ENCODE measurements around the gene CUX1.

CUX1 gene

DNA sequence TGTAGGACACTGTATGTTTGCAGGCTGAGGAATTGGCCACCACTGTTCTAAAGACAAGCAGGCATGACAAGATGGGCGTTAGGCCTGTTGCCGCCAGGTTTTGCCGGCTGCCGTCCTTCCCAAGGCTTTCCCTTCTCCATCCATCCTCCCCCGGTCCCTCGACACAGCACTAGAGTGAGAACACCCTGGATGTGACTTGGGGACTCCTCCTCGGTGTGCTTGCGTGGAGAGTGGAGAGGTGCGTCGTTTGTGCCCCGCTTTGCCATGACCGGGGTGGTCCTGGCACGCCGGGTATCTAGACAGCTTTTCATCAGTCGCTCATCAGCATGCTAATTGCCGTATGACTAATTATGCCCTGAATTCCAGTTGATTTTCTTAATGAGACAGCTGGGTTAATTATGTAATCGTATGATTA lies 262.6 kb downstream of the CUX1 start:
- H3K27me3 ChIP-seq (replicated peaks; ENCODE audit: insufficient read depth, low read length) = no peaks in the 10 kb centered on the region
- H3K9me2 ChIP-seq (replicated peaks; ENCODE audit: insufficient read depth, low read length) = no peaks in the 10 kb centered on the region
- H2AFZ ChIP-seq (ENCODE audit: low read length) = no peak overlapping the region
- no peak overlapping the region for H3K4me2 ChIP-seq (ENCODE audit: low read depth, low read length)
- no peak overlapping the region for H3K4me3 ChIP-seq (ENCODE audit: low read length)
- no peaks in the 10 kb centered on the region for H4K20me1 ChIP-seq (ENCODE audit: insufficient read depth, low read length)
- no peaks in the 10 kb centered on the region for H3K4me1 ChIP-seq (ENCODE audit: low read length)
- H3K27ac ChIP-seq (ENCODE audit: low read length) = no peak overlapping the region
- no peaks in the 10 kb centered on the region for H3K36me3 ChIP-seq (replicated peaks; ENCODE audit: insufficient read depth, low read length)
- H3F3A ChIP-seq (ENCODE audit: insufficient read depth, low read length) = no peaks in the 10 kb centered on the region
- TF ChIP-seq, protein P1, sequence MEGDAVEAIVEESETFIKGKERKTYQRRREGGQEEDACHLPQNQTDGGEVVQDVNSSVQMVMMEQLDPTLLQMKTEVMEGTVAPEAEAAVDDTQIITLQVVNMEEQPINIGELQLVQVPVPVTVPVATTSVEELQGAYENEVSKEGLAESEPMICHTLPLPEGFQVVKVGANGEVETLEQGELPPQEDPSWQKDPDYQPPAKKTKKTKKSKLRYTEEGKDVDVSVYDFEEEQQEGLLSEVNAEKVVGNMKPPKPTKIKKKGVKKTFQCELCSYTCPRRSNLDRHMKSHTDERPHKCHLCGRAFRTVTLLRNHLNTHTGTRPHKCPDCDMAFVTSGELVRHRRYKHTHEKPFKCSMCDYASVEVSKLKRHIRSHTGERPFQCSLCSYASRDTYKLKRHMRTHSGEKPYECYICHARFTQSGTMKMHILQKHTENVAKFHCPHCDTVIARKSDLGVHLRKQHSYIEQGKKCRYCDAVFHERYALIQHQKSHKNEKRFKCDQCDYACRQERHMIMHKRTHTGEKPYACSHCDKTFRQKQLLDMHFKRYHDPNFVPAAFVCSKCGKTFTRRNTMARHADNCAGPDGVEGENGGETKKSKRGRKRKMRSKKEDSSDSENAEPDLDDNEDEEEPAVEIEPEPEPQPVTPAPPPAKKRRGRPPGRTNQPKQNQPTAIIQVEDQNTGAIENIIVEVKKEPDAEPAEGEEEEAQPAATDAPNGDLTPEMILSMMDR (IDR thresholded peaks at IDR 0.05; ENCODE audit: low read length) = no peak
- TF ChIP-seq EZH2 (optimal IDR thresholded peaks at IDR 0.05; ENCODE audit: low read depth, low read length) (no peak), EZH2phosphoT487 (IDR thresholded peaks at IDR 0.05; ENCODE audit: low read length) (no peak)
- H3K79me2 ChIP-seq (ENCODE audit: low read length) = no peaks in the 10 kb centered on the region
- H3K9ac ChIP-seq (ENCODE audit: low read length) = no peak overlapping the region
- H3K9me3 ChIP-seq (replicated peaks; ENCODE audit: insufficient read depth, low read length) = no peaks in the 10 kb centered on the region
- DNase-seq = no peak

DNA sequence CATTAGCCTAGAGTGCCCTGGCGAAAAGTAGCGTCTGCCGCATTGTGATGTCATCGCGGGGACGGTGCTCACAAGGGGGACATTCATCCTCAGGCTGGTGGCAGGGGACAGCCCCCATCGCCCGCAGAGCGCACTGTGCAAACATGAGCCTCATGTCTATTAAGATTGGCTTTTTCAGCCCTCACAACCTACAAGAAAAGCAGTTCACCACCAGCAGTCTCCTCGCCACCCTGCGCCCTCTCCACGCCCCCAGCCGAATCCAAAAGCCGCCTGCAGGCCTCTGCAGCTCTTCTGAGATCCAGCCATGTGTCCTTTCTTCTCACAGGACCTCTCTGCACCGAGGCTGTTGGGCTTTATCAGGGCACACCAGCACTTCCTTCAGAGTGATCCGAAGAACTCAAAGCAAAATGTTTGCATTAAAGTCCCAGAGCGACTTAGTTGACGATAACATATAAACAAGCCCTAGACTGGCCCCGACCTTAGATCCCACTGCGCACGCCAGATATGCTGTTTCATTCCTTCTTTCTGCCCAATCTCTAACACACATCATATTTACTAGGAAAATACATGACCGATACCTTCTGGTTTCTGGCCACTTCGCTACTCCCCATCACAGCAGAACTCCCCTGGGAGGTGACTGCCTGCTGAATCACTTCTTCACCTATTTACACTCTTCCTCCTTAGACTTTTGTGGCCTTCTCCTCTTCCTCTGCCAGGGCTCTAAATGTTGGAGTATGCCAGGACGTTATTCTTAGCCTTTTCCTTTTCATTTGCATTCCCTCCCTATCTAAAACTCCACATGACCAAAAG lies 263.2 kb downstream of the CUX1 start:
- Histone ChIP-seq H3K9me2 (replicated peaks; ENCODE audit: insufficient read depth, low read length) (no peaks in the 10 kb centered on the region), H2AFZ (ENCODE audit: low read length) (no peak overlapping the region), H3K9me3 (replicated peaks; ENCODE audit: insufficient read depth, low read length) (no peaks in the 10 kb centered on the region), H3K4me3 (ENCODE audit: low read length) (no peak overlapping the region), H3K36me3 (replicated peaks; ENCODE audit: insufficient read depth, low read length) (no peaks in the 10 kb centered on the region), H3K4me1 (ENCODE audit: low read length) (no peaks in the 10 kb centered on the region), H4K20me1 (ENCODE audit: insufficient read depth, low read length) (no peaks in the 10 kb centered on the region), H3K9ac (ENCODE audit: low read length) (no peak overlapping the region), H3K4me2 (ENCODE audit: low read depth, low read length) (no peak overlapping the region), H3K27ac (ENCODE audit: low read length) (no peak overlapping the region), H3K27me3 (replicated peaks; ENCODE audit: insufficient read depth, low read length) (no peaks in the 10 kb centered on the region), H3K79me2 (ENCODE audit: low read length) (no peaks in the 10 kb centered on the region), H3F3A (ENCODE audit: insufficient read depth, low read length) (no peaks in the 10 kb centered on the region)
- TF ChIP-seq EZH2phosphoT487 (IDR thresholded peaks at IDR 0.05; ENCODE audit: low read length) = no peak
- TF ChIP-seq, protein P1 (IDR thresholded peaks at IDR 0.05; ENCODE audit: low read length) = no peak
- TF ChIP-seq EZH2 (optimal IDR thresholded peaks at IDR 0.05; ENCODE audit: low read depth, low read length) = no peak
- no peak for DNase-seq

DNA sequence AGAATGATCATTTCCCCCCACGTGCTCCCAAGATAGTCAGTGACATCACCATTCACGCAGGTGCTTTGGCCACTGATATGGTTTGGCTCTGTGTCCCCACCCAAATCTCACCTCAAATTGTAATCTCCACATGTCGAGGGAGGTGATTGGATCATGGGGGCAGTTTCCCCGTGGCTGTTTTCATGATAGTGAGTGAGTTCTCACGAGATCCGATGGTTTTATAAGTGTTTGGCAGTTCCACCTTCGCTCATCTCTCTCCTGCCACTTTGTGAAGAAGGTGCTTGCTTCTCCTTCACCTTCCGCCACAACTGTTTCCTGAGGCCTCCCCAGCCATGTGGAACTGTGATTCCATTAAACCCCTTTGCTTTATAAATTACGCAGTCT lies 263.8 kb downstream of the CUX1 start:
- H3K4me3 ChIP-seq (ENCODE audit: low read length) = no peak overlapping the region
- no peaks in the 10 kb centered on the region for H3F3A ChIP-seq (ENCODE audit: insufficient read depth, low read length)
- TF ChIP-seq, protein P1 (IDR thresholded peaks at IDR 0.05; ENCODE audit: low read length) = no peak
- no peak for TF ChIP-seq EZH2 (optimal IDR thresholded peaks at IDR 0.05; ENCODE audit: low read depth, low read length)
- no peak for TF ChIP-seq EZH2phosphoT487 (IDR thresholded peaks at IDR 0.05; ENCODE audit: low read length)
- H3K4me2 ChIP-seq (ENCODE audit: low read depth, low read length) = no peak overlapping the region
- H3K79me2 ChIP-seq (ENCODE audit: low read length) = no peaks in the 10 kb centered on the region
- no peak overlapping the region for H3K9ac ChIP-seq (ENCODE audit: low read length)
- no peaks in the 10 kb centered on the region for H4K20me1 ChIP-seq (ENCODE audit: insufficient read depth, low read length)
- DNase-seq = no peak
- H3K4me1 ChIP-seq (ENCODE audit: low read length) = no peaks in the 10 kb centered on the region
- H2AFZ ChIP-seq (ENCODE audit: low read length) = no peak overlapping the region
- no peaks in the 10 kb centered on the region for H3K27me3 ChIP-seq (replicated peaks; ENCODE audit: insufficient read depth, low read length)
- no peaks in the 10 kb centered on the region for H3K9me2 ChIP-seq (replicated peaks; ENCODE audit: insufficient read depth, low read length)
- no peak overlapping the region for H3K27ac ChIP-seq (ENCODE audit: low read length)
- H3K36me3 ChIP-seq (replicated peaks; ENCODE audit: insufficient read depth, low read length) = no peaks in the 10 kb centered on the region
- H3K9me3 ChIP-seq (replicated peaks; ENCODE audit: insufficient read depth, low read length) = no peaks in the 10 kb centered on the region

Measured in MM.1S (cell line).